ENCODE results near the gene CACNG3.

CACNG3 gene

DNA sequence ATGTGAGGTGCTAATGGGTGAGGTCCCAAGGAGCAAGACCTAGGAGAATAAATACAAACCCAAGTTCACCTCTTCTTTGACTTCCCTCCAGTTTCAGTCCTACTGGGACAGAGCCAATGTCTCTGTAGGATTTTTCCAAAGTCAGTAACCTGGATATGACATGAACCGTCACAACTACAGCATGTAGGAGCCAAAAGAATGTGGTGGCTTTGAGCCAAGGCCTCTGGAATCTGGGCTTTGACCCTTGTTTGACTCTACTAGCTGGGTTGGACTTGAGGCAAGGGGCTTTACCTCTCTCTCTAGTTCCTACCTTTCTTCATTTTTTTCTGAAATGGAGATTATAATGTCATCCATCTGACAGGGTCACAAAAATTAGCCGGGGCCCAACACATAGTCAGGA, 91.4 kb downstream of the CACNG3 start:
- no peak for ATAC-seq
- TF ChIP-seq ZNF8 (CRISPR knock-in tag; IDR thresholded peaks at IDR 0.05), result no peak
- TF ChIP-seq ZFP3 (CRISPR knock-in tag; IDR thresholded peaks at IDR 0.05), result no peak
- no peak for TF ChIP-seq GLIS3 (CRISPR knock-in tag; IDR thresholded peaks at IDR 0.05)
- no peak for TF ChIP-seq CSRNP3 (CRISPR knock-in tag; IDR thresholded peaks at IDR 0.05)
- no peak for TF ChIP-seq ZFP30 (CRISPR knock-in tag; IDR thresholded peaks at IDR 0.05)
- TF ChIP-seq ARNTL (CRISPR knock-in tag; IDR thresholded peaks at IDR 0.05; ENCODE audit: borderline replicate concordance, low read depth), result no peak
- no peak for TF ChIP-seq PPARA (CRISPR knock-in tag; IDR thresholded peaks at IDR 0.05; ENCODE audit: borderline replicate concordance)
- TF ChIP-seq SNAI2 (CRISPR knock-in tag; IDR thresholded peaks at IDR 0.05), result no peak
- no peak for TF ChIP-seq ZNF565 (CRISPR knock-in tag; conservative IDR thresholded peaks at IDR 0.05; ENCODE audit: low read depth)
- TF ChIP-seq OSR1 (CRISPR knock-in tag; IDR thresholded peaks at IDR 0.05), result no peak
- TF ChIP-seq TCF4 (CRISPR knock-in tag; IDR thresholded peaks at IDR 0.05; ENCODE audit: borderline replicate concordance), result no peak
- TF ChIP-seq, protein P1, sequence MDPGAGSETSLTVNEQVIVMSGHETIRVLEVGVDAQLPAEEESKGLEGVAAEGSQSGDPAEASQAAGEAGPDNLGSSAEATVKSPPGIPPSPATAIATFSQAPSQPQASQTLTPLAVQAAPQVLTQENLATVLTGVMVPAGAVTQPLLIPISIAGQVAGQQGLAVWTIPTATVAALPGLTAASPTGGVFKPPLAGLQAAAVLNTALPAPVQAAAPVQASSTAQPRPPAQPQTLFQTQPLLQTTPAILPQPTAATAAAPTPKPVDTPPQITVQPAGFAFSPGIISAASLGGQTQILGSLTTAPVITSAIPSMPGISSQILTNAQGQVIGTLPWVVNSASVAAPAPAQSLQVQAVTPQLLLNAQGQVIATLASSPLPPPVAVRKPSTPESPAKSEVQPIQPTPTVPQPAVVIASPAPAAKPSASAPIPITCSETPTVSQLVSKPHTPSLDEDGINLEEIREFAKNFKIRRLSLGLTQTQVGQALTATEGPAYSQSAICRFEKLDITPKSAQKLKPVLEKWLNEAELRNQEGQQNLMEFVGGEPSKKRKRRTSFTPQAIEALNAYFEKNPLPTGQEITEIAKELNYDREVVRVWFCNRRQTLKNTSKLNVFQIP (CRISPR knock-in tag; IDR thresholded peaks at IDR 0.05; ENCODE audit: borderline replicate concordance, low read depth), result no peak
- no peak for TF ChIP-seq ZNF70 (CRISPR knock-in tag; IDR thresholded peaks at IDR 0.05)
- no peak for TF ChIP-seq TOX (CRISPR knock-in tag; IDR thresholded peaks at IDR 0.05; ENCODE audit: borderline replicate concordance)
- TF ChIP-seq ESRRG (CRISPR knock-in tag; IDR thresholded peaks at IDR 0.05), result no peak
- no peak for TF ChIP-seq CSDC2 (CRISPR knock-in tag; IDR thresholded peaks at IDR 0.05)
- TF ChIP-seq ZC3H10 (CRISPR knock-in tag; IDR thresholded peaks at IDR 0.05), result no peak
- no peak for TF ChIP-seq TSHZ2 (CRISPR knock-in tag; IDR thresholded peaks at IDR 0.05)

DNA sequence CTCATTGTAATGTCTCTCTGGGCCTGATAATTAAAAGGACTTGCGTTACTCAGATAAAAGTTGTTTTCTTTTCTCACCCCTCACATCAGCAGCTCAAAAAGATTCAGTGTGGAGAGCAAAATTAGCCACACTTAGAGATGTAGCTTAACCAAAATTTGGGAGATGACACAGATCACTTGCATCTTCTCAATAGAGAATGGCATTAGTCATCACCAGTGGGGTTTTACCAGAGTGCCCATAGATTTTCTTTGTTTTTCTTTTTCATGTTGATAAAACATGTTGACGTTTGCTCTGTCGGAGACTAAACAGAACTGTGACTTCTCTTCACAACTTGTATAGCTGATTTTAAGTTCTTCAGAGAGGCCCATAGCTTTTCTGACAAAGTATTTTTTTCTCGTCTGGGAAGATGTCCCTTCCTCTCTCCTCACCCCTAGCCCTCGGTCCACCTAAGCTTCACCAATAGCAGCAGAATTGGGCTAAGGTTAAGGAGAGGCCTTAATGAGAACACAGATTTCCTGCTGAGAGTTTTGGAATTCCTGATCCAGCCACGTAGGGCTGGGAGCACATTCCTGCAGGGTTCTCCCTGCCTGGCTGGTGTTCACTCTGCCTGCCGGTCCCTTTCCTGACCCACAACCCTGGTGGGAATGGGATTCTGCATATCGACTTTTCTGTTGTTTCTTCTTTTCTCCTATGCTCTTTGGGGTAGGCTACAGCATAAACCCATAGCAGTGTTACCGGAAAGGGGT, 92.6 kb downstream of the CACNG3 start:
- ATAC-seq, result no peak
- no peak for TF ChIP-seq ZC3H10 (CRISPR knock-in tag; IDR thresholded peaks at IDR 0.05)
- TF ChIP-seq BACH2 (CRISPR knock-in tag; IDR thresholded peaks at IDR 0.05; ENCODE audit: borderline replicate concordance), result no peak
- no peak for TF ChIP-seq PPARA (CRISPR knock-in tag; IDR thresholded peaks at IDR 0.05; ENCODE audit: borderline replicate concordance)
- TF ChIP-seq, protein P2, sequence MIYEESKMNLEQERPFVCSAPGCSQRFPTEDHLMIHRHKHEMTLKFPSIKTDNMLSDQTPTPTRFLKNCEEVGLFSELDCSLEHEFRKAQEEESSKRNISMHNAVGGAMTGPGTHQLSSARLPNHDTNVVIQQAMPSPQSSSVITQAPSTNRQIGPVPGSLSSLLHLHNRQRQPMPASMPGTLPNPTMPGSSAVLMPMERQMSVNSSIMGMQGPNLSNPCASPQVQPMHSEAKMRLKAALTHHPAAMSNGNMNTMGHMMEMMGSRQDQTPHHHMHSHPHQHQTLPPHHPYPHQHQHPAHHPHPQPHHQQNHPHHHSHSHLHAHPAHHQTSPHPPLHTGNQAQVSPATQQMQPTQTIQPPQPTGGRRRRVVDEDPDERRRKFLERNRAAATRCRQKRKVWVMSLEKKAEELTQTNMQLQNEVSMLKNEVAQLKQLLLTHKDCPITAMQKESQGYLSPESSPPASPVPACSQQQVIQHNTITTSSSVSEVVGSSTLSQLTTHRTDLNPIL (CRISPR knock-in tag; IDR thresholded peaks at IDR 0.05; ENCODE audit: low read depth), result no peak
- no peak for TF ChIP-seq CSRNP3 (CRISPR knock-in tag; IDR thresholded peaks at IDR 0.05)
- TF ChIP-seq SNAI2 (CRISPR knock-in tag; IDR thresholded peaks at IDR 0.05), result no peak
- no peak for TF ChIP-seq TOX (CRISPR knock-in tag; IDR thresholded peaks at IDR 0.05; ENCODE audit: borderline replicate concordance)
- TF ChIP-seq CSDC2 (CRISPR knock-in tag; IDR thresholded peaks at IDR 0.05), result no peak
- TF ChIP-seq TSHZ2 (CRISPR knock-in tag; IDR thresholded peaks at IDR 0.05), result no peak
- no peak for TF ChIP-seq RARB (CRISPR knock-in tag; IDR thresholded peaks at IDR 0.05)
- no peak for TF ChIP-seq ZNF565 (CRISPR knock-in tag; conservative IDR thresholded peaks at IDR 0.05; ENCODE audit: low read depth)
- TF ChIP-seq ZFP30 (CRISPR knock-in tag; IDR thresholded peaks at IDR 0.05), result no peak
- TF ChIP-seq ZNF8 (CRISPR knock-in tag; IDR thresholded peaks at IDR 0.05), result no peak
- TF ChIP-seq ISL1 (CRISPR knock-in tag; IDR thresholded peaks at IDR 0.05), result no peak
- no peak for TF ChIP-seq ARNTL (CRISPR knock-in tag; IDR thresholded peaks at IDR 0.05; ENCODE audit: borderline replicate concordance, low read depth)
- no peak for TF ChIP-seq OSR1 (CRISPR knock-in tag; IDR thresholded peaks at IDR 0.05)
- TF ChIP-seq GLIS3 (CRISPR knock-in tag; IDR thresholded peaks at IDR 0.05), result no peak
- TF ChIP-seq ZFP3 (CRISPR knock-in tag; IDR thresholded peaks at IDR 0.05), result no peak

All from SK-N-SH treated with all-trans-retinoic acid at 6 μM for 48 hours (cell line).